Stimulated activated CD4-positive, alpha-beta T cell treated with anti-CD3 and anti-CD28 coated beads, TNF-alpha, amount 100 ng/mL, for 4 hours (primary cell): ENCODE measurements around the gene PDE4B.
"Not testable (repeated sequence)": the region's sequence is repeated elsewhere in the genome, so short reads cannot be mapped to it uniquely, and the experiment has no call there.

Source experiments
- DNase-seq, 3 experiments: peaks; one replicate each; pipeline ENCODE4 v3.0.0-alpha.2; 2020; ENCODE audit warnings: low read depth in 3 of 3

The PDE4B gene

DNA sequence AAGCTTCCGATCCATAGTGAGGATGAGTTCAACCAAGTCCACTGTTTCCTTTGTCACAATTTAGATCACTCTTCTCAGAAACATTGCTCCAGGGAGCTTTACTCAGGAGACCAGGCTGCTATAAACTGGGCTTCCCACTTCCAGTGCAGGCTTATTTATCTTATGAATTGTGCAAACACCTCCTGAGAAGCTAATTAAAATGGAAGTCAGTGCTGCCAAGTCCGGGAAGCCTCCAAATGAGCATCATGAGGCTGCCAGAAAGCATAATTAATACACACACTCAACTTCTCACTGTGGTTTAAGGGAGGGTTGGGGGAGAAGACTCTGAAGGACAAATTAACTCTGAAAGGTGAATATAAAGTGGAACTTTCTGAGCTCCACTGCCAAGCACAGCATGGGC, 596.2 kb downstream of the PDE4B start:
- no peak for DNase-seq

GRCh38 chr1:66393586-66394287, 601.0 kb downstream of the PDE4B start:
- DNase-seq, result no peak

DNA sequence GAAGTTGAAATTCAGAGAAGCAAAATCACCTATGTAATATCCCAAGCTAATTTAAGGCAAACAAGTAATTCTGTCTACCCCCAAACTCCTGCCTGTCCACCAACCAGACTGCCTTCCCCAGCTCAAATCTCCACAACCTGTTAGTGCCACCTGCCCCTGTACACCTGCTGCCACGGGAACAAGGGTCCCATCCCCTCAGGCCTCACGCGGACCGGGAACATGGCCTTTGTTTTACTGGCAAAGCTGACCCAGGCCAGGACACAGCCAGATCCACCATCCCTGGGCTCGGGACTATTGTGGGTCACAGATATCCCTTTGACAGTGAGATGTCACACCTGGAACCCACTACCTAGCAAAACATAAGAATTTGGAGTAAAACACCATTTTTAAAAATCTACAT, 601.9 kb downstream of the PDE4B start:
- DNase-seq, result no peak

DNA sequence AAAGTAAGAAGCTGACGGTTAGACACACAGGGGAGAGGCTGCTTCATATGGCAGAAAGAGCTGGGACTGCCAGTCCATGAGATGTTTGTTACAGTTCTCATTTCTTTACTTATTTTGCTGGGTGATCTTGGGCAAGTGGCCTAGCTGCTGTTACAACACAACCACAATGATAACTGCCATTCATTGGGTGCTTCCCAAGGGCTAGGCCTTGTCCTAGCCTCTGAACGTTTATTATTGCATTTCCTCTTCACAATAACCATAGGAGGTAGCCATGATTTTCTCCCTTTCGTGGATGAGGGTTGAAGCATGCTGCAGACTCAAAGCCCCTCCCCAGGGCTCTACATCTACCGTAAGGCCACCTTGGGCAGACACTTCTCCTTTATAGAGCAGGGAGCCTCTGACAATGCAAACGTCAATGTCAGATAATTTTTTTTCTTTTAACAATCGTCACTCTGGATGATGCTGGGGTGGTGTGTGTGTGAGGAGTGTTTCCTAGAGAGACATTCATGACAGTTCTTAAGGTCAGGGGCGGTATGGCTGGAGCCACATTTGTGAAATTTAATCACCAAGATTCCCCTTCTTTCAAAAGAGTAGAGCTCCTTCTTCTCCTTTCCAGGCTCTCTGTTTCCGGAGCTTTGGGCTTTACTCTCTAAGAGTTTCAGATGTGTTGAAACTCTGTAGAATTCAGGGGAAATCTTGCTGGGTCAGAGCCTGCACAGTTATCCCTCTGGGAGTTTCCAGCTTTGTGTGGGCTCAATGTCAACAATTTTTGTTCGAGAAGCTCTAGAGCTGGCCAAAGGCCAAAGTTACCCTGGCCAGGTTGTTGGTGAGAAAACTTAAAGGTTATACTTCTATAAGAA, 602.7 kb downstream of the PDE4B start:
- DNase-seq, result no peak

DNA sequence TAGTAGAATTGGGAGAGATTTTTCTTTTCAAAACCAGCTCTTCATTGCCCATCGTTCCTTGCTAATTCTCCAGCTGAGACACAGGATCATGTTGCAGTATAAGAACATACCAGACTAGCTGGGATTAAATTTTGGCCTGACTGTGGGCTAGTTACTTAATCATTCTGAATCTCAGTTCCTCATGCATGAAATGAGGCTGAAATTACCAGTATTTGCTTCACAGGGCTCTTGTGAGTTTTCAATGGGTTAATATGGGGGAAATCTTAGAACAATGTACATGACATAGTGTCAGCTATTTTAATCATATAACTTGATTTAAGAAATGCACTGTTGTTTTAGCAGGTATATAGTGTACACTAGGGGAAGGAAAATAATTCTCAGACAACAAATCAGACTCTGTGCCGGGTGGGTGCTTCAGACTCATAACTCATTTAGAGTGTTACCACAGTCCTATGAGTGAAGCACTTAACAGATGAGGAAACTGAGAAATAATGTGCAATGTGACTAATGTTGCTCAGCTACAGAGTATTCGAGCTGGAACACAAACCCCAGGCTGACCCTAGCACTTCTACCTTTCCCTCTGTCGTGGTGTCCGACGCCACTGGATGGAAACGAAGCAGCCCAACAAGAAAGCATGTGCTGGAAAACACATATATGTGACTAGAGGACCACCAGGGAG, 603.7 kb downstream of the PDE4B start:
- no peak for DNase-seq

GRCh38 chr1:66397192-66397591, 604.5 kb downstream of the PDE4B start:
- DNase-seq, result no peak

DNA sequence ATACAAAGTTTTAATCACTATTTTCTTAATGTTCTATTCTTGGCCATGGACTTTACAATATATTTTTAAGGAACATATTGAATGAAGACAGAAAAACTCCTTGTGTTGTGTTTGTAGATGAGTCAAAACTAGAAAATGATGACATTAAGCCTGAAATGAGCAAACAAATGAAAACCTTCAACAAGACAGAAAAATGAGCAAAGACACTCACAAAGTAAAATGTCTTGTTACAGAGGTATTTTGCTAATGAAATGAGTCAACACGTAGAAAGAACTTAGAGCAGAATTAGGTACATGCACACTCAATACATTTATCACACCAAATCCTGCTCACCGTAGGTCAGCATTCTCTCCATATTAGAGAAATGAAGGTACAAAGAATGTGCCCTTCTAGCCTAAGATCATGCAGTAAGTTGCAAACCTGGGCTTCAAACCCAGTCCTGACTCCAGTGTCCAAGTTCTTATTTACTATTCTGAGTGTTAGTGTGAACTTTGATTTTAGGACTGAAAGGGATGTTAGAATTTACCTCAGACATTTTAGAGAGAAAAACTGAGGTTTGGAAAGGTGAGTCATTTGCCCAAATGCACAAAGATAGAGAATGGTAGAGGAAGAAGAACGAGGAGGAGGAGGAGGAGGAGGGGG, 607.3 kb downstream of the PDE4B start:
- DNase-seq, result no peak

GRCh38 chr1:66400660-66401059, 608.0 kb downstream of the PDE4B start:
- DNase-seq, result no peak

DNA sequence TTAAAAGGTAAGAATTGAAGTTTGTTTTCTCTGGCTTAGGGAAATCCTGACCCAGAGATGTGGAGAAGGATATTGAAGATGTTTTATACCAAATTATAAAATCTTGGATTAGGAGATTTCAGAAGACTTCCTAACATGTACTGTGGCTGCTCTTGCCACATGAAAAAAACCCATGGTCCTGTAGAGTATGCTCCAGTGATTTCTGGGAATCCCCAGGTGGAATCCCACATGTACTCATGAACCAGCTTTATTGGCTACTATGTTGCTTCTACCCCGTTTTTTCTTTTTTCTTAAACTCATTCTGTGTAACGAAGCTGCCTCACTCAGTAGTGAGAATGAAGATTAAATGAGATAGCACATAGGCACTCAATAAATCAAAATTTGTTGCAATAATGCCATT, 608.5 kb downstream of the PDE4B start:
- no peak for DNase-seq

- DNase-seq, result no peak
These were observed 609.5 kb downstream of the PDE4B start for GRCh38 chr1:66402194-66402593.

GRCh38 chr1:66403007-66403731, 610.5 kb downstream of the PDE4B start:
- DNase-seq, result no peak

DNA sequence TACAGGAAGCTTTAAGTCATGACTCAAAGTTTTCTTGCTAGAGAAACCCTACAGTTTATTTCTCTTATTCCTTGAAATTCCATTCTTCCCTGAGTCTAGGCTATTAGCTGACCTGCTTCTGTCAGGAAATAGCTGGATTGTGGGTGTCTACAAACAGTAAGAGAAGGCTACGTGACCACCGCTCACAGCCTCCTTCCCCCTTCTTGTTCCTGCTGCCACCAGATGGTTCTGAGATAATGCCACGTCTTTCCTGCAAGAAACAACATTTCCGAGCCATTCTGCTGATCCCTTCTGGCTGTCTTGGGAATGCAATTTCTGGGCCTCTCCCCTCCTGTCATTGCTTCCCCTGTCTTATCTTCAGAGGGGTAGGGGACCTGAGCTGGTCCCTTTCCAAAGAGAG, 612.4 kb downstream of the PDE4B start:
- DNase-seq, result no peak

DNA sequence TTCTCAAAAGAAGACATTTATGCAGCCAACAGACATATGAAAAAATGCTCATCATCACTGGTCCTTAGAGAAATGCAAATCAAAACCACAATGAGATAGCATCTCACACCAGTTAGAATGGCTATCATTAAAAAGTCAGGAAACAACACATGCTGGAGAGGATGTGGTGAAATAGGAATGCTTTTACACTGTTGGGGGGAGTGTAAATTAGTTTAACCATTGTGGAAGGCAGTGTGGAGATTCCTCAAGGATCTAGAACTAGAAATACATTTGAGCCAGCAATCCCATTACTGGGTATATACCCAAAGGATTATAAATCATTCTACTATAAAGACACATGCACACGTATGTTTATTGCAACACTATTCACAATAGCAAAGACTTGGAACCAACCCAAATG, 618.8 kb downstream of the PDE4B start:
- DNase-seq, result not testable (repeated sequence)

GRCh38 chr1:66412704-66413103, 620.0 kb downstream of the PDE4B start:
- DNase-seq, result no peak

- no peak for DNase-seq
These were observed 620.6 kb downstream of the PDE4B start for GRCh38 chr1:66413136-66413837.

DNA sequence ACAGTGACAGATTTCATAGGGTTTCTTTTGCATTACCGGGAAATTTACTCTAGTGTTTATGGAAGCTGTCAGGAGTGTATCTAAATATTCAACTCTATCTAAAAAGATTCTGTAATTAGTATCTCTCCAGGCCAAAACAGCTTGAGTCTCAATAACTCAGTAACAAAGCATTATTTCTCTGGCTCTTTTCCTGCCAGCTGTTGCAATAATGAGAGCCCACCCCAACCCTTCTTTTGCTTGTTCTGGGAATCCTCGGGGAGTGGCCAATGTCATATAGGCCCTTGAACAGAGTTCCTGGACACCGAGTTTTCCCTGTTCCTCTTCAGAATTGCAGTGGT, 621.1 kb downstream of the PDE4B start:
- no peak for DNase-seq

DNA sequence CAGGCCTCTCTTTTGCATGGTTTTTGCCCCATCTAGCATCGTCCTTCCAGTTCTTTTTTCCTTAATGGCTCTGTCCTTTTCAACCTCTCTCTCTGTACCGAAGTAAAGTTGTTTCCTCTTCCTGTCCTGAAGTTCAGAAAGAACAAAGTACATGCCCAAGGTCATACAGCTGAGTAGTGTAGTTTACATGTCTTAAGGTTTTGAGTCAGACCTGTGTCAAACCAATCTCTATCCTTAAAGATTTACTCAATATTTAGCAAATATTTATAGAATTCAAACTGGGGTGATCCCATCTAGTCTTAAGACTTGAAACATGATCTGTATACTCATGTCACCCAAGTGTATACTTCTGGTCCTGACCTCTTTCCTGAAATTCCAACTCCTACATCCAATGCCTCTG, 622.6 kb downstream of the PDE4B start:
- DNase-seq, result no peak

- DNase-seq, result no peak
These were observed 623.2 kb downstream of the PDE4B start for GRCh38 chr1:66415866-66416265.

GRCh38 chr1:66416295-66416694, 623.6 kb downstream of the PDE4B start:
- DNase-seq, result no peak

GRCh38 chr1:66418021-66418420, 625.3 kb downstream of the PDE4B start:
- DNase-seq, result no peak

- DNase-seq, result not testable (repeated sequence)
These were observed 627.5 kb downstream of the PDE4B start for GRCh38 chr1:66420171-66420570.
